Cardiac fibroblast (primary cell): ENCODE data around the gene CSNK1G2.

ENCODE experiments used
- DNase-seq, 2 donors: peaks; one replicate each; pipeline versions ENCODE4 v3.0.0 to v3.0.0-alpha.2; 2010; ENCODE audit warnings: low read depth in 2 of 2
- H3K4me3 ChIP-seq, 2 donors: replicated peaks in 1 of 2; 1 replicate in 1 of 2; 2 replicates in 1 of 2; pipeline ENCODE4 v1.5.1; 2011; ENCODE audit warnings: low read depth in 2 of 2, low read length in 2 of 2, mild to moderate bottlenecking in 2 of 2, moderate library complexity in 1 of 2
- CTCF ChIP-seq: IDR thresholded peaks from one replicate; pipeline ENCODE4 v1.5.1; 2011; ENCODE audit warnings: low read depth, mild to moderate bottlenecking, low read length, inconsistent platforms

The CSNK1G2 gene

GRCh38 chr19:2010135-2010668, 69.2 kb downstream of the CSNK1G2 start:
- TF ChIP-seq CTCF: no peak
- DNase-seq: no peak
- no peak overlapping the region for H3K4me3 ChIP-seq

- DNase-seq: no peak
- TF ChIP-seq CTCF: no peak
- H3K4me3 ChIP-seq: no peak overlapping the region
Measured at GRCh38 chr19:2011169-2011568, 70.2 kb downstream of the CSNK1G2 start.

GRCh38 chr19:2012941-2013682, 72.1 kb downstream of the CSNK1G2 start:
- no peak overlapping the region for H3K4me3 ChIP-seq
- no peak for TF ChIP-seq CTCF
- no peak for DNase-seq

DNA sequence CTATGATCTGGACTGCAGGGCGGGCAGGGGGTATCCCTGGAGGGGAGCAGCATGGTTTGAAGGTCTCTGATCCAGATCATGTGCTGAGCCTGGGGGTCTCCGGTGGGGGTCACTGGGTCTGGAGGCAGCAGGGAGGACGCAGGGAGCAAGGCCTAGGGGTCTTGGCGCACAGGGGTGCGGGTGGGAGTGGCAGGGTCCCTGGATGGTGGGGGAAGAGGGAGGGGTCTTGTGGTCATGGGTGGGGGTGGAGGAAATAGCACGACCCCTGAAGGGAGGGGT, 72.7 kb downstream of the CSNK1G2 start:
- H3K4me3 ChIP-seq: no peak overlapping the region
- no peak for DNase-seq
- TF ChIP-seq CTCF: no peak

- peak overlapping the region; percentile 61 to 76 for H3K4me3 ChIP-seq
- no peak for DNase-seq
- no peak for TF ChIP-seq CTCF
Measured at GRCh38 chr19:2014131-2014571, 73.2 kb downstream of the CSNK1G2 start.

DNA sequence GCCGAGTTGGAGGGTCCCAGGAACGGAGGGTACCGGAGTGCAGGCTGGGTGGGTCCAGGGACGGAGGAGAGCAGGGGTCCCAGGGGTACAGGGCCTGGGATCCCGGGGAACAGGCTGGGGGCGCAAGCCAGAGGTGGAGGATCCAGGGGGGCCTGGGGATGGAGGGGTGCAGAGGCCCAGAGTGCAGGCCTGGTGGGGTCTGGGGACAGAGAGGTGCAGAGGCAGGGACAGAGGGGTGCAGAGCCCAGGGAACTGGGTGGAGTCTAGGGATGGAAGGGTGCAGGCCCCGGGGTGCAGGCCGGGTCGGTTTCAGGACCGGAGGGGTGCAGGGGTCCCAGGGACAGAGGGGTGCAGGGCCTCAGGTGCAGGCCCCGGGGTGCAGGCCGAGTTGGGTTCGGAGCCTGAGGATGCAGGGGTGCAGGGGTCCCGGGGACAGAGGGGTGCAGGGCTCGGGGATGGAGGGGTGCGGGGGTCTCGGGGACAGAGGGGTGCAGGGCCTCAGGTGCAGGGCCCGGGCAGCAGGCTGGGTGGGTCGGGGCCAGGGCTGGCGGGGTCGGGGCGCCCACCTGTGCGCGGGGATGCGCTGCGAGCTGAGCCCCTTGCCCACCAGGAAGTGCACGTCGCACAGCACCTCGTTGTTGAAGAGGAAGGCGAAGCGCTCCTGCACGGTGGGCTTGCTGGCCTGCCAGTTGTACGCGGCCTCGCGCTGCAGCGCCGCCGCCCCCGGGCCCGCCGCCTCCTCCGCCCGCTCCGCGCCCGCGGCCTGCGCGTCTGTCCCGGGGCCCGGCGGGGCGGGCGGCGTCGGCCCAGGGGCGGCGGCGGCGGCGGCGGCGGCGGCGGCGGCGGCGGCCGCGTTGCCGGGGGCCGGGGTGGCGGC, 74.0 kb downstream of the CSNK1G2 start:
- TF ChIP-seq CTCF: no peak
- peak overlapping the region; percentile 61 to 76 for H3K4me3 ChIP-seq
- no peak for DNase-seq
